A673 (cell line): ENCODE results near the gene ST3GAL2. TPM values are rescaled to one million over a fixed set of nuclear protein-coding genes. Genes with fewer than 3 reads are reported as not detected.
A peak's percentile ranks its signal among the peaks of the same experiment; 100 is the strongest.

Experiments used
- BruUV-seq: library from RNA; stranded (reverse); fragments of 400-500 nt; replicated peaks from 2 replicates; lab custom pipeline; 2021; lab: Mats Ljungman, UMichigan
- CTCF ChIA-PET: fragments of 300-600 bp; sonication (Branson Sonifier 250); formaldehyde crosslinking; loops from one replicate; lab custom pipeline; 2022; ENCODE audit warnings: antibody characterized with exemption; lab: Charles Lee
- POLR2A ChIA-PET: fragments of 300-600 bp; sonication (Branson Sonifier 250); formaldehyde crosslinking; loops from one replicate; lab custom pipeline; 2022; ENCODE audit warnings: antibody characterized with exemption; ENCODE audit not compliant: low non-redundant PET; lab: Charles Lee
- DNase-seq: peaks from one replicate; pipeline ENCODE4 v3.0.0-alpha.2; 2015; ENCODE audit warnings: low spot score
- H3K27ac ChIP-seq: fragments of 200-600 bp; sonication (generic); 2 replicates; pipeline ENCODE4 v1.5.1; 2016; ENCODE audit warnings: mixed run types, low read depth, mild to moderate bottlenecking, mixed read lengths, antibody characterized with exemption, low read length; ENCODE audit not compliant: poor library complexity, severe bottlenecking
- H3K27me3 ChIP-seq: fragments of 200-600 bp; sonication (generic); replicated peaks from 2 replicates; pipeline ENCODE4 v1.6.1; 2017; ENCODE audit warnings: mixed run types, low read depth, mild to moderate bottlenecking, mixed read lengths, antibody characterized with exemption, low read length; ENCODE audit not compliant: insufficient read depth, poor library complexity
- H3K36me3 ChIP-seq: fragments of 200-600 bp; sonication (generic); 2 replicates; pipeline ENCODE4 v1.6.1; 2016; ENCODE audit warnings: mixed run types, mild to moderate bottlenecking, mixed read lengths, antibody characterized with exemption, low read length; ENCODE audit not compliant: insufficient read depth, poor library complexity, severe bottlenecking
- H3K4me1 ChIP-seq: fragments of 200-600 bp; sonication (generic); 2 replicates; pipeline ENCODE4 v1.6.1; 2017; ENCODE audit warnings: mixed run types, mild to moderate bottlenecking, mixed read lengths, antibody characterized with exemption, low read length; ENCODE audit not compliant: insufficient read depth, poor library complexity, severe bottlenecking
- H3K4me3 ChIP-seq: fragments of 200-600 bp; sonication (generic); 2 replicates; pipeline ENCODE4 v1.5.1; 2016; ENCODE audit warnings: low read depth, mixed run types, mild to moderate bottlenecking, mixed read lengths, low read length; ENCODE audit not compliant: poor library complexity, severe bottlenecking
- H3K9me3 ChIP-seq: fragments of 200-600 bp; sonication (generic); 2 replicates; pipeline ENCODE4 v1.6.1; 2016; ENCODE audit warnings: mixed run types, low read depth, mild to moderate bottlenecking, mixed read lengths, antibody characterized with exemption, low read length; ENCODE audit not compliant: poor library complexity, severe bottlenecking
- EZH2 ChIP-seq: fragments of 200-600 bp; sonication (generic); IDR thresholded peaks from 2 replicates; pipeline ENCODE4 v1.6.1; 2017; ENCODE audit warnings: borderline replicate concordance, low read depth, mild to moderate bottlenecking, mixed read lengths, antibody characterized with exemption, low read length; ENCODE audit not compliant: poor library complexity, severe bottlenecking
- intact Hi-C: fragments of 100-400 bp; cut with micrococcal nuclease; formaldehyde crosslinking; loops from one replicate; pipeline ENCODE4 v1.10.0; 2022; ENCODE audit not compliant: unreplicated experiment
- total RNA-seq: library from RNA; stranded (reverse); gene quantifications from 2 replicates; pipeline ENCODE4 v1.2.3, GENCODE V29; 2021
- TF ChIP-seq, protein P1 (sequence below): fragments of 300-800, 200-600 bp; sonication (generic); conservative IDR thresholded peaks from 2 replicates; pipeline ENCODE4 v1.5.1; 2017; ENCODE audit warnings: low read depth, mild to moderate bottlenecking, antibody characterized with exemption, low read length, moderate library complexity, mixed read lengths

Gene ST3GAL2
- total RNA-seq, 1 experiment from 2014 or later, result 26.5 TPM

DNA sequence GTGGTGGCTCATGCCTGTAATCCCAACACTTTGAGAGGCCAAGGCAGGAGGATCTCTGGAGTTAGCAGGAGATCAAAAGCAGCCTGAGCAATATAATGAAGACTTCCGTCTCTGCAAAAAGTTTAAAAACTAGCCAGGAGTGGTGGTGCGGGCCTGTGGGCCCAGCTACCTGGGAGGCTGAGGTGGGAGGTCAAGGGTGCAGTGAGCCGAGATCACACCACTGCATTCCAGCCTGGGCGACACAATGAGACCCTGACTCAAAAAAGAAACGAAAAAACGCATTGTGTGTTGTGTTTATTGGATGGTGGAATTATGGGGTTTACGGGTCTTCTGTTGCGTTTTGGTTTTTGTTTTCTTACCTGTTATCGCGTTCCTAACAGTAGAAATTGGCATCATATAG lies 93.1 kb downstream of the ST3GAL2 start:
- intact Hi-C loops, result no loop called here
- H3K27ac ChIP-seq, result peak overlapping the region; percentile 89
- ChIA-PET POLR2A (no interaction called here), CTCF (no interaction called here)
- no peaks in the 10 kb centered on the region for H3K27me3 ChIP-seq
- BruUV-seq, result no TSS peak
- H3K4me3 ChIP-seq, result peak overlapping the region; percentile 75
- no peak for TF ChIP-seq EZH2
- TF ChIP-seq, protein P1, sequence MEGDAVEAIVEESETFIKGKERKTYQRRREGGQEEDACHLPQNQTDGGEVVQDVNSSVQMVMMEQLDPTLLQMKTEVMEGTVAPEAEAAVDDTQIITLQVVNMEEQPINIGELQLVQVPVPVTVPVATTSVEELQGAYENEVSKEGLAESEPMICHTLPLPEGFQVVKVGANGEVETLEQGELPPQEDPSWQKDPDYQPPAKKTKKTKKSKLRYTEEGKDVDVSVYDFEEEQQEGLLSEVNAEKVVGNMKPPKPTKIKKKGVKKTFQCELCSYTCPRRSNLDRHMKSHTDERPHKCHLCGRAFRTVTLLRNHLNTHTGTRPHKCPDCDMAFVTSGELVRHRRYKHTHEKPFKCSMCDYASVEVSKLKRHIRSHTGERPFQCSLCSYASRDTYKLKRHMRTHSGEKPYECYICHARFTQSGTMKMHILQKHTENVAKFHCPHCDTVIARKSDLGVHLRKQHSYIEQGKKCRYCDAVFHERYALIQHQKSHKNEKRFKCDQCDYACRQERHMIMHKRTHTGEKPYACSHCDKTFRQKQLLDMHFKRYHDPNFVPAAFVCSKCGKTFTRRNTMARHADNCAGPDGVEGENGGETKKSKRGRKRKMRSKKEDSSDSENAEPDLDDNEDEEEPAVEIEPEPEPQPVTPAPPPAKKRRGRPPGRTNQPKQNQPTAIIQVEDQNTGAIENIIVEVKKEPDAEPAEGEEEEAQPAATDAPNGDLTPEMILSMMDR, result no peak
- H3K36me3 ChIP-seq, result peaks cover 8% of the 10 kb centered on the region
- H3K4me1 ChIP-seq, result peaks cover 13% of the 10 kb centered on the region
- H3K9me3 ChIP-seq, result no peaks in the 10 kb centered on the region
- DNase-seq, result no peak

DNA sequence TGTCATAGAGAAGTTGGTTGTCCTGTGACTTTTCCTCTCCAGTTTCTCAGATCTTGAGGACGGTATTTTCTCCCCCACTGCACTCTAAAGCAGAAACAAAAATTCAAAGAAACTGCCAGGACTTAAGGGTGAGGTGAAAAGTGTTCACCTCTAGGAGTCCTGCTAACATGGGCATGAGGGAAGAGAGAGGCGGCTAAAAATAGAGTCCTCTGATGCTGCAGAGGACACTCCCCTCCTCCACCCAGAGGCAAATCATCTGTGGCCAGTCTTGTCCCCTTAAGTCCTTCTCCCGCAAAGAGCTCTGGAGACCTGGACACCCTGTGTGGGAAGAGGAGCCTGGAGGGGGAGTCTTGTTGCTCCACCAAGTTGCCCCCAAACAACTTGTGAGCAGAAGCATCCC lies 96.9 kb downstream of the ST3GAL2 start:
- TF ChIP-seq EZH2, result no peak
- TF ChIP-seq, protein P1, result no peak
- no TSS peak for BruUV-seq
- Histone ChIP-seq H3K4me3 (no peak overlapping the region), H3K36me3 (no peaks in the 10 kb centered on the region), H3K9me3 (no peaks in the 10 kb centered on the region), H3K27me3 (no peaks in the 10 kb centered on the region), H3K27ac (no peak overlapping the region), H3K4me1 (peaks cover 5% of the 10 kb centered on the region)
- POLR2A ChIA-PET, result no interaction called here
- CTCF ChIA-PET, result interaction anchor here (0.8 kb wide), 1 partner anchor 90 kb away, joined by 3 read pairs; the partner anchor contains the start of gene EXOSC6
- intact Hi-C loops, result no loop called here
- DNase-seq, result no peak

DNA sequence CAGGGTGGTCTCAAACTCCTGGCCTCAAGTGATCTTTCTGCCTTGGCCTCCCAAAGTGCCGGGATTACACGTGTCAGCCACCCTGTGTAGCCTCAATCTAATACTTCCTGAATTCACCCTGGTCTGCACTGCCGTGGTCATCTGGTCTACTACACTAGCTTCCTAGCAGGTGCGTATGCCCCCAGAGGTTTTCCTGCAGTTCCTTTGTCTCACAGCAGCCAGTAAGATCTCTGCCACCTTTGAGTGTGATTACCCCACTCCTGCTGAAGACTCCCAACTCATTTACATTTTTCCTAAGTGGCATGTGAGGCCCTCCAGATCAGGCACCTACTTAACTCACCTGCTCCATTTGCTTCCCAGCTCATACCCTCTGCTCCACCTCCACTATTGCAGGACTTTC lies 97.3 kb downstream of the ST3GAL2 start:
- no peaks in the 10 kb centered on the region for H3K9me3 ChIP-seq
- H3K27me3 ChIP-seq, result no peaks in the 10 kb centered on the region
- intact Hi-C loops, result no loop called here
- H3K4me1 ChIP-seq, result peaks cover 5% of the 10 kb centered on the region
- BruUV-seq, result no TSS peak
- H3K36me3 ChIP-seq, result no peaks in the 10 kb centered on the region
- no peak for DNase-seq
- no peak overlapping the region for H3K4me3 ChIP-seq
- TF ChIP-seq EZH2, result no peak
- TF ChIP-seq, protein P1, result no peak
- H3K27ac ChIP-seq, result no peak overlapping the region
- ChIA-PET POLR2A (no interaction called here), CTCF (no interaction called here)
